Hippocampal formation (tissue), 2 donors: ENCODE data around the gene CLASRP.
"Not testable (repeated sequence)": the region's sequence is repeated elsewhere in the genome, so short reads cannot be mapped to it uniquely, and the experiment has no call there.

ENCODE experiments used
- DNase-seq, 2 donors: peaks; one replicate each; lab custom pipeline; 2025; lab: John Stamatoyannopoulos, UW

CLASRP gene

GRCh38 chr19:45038931-45039893 is at the start of gene CLASRP:
CLASRP (plus strand) TSS chr19:45039045; CDS start chr19:45040213, 1,168 bp downstream.
- peak; percentile 79 to 90 for DNase-seq

GRCh38 chr19:44990459-44990858 is 48.4 kb upstream of the CLASRP start:
- no peak for DNase-seq

GRCh38 chr19:44990966-44991365 is 47.9 kb upstream of the CLASRP start:
- DNase-seq: no peak

GRCh38 chr19:44992336-44993163 is 46.3 kb upstream of the CLASRP start:
- DNase-seq: no peak

GRCh38 chr19:44993526-44993925 is 45.3 kb upstream of the CLASRP start:
- no peak for DNase-seq

GRCh38 chr19:44993926-44994537 is 44.8 kb upstream of the CLASRP start:
- no peak for DNase-seq

GRCh38 chr19:44998025-44998424 is 40.8 kb upstream of the CLASRP start:
- DNase-seq: no peak

GRCh38 chr19:44999131-44999925 is 39.5 kb upstream of the CLASRP start:
- not testable (repeated sequence) for DNase-seq

- not testable (repeated sequence) for DNase-seq
Observed at GRCh38 chr19:45000665-45001064, 38.2 kb upstream of the CLASRP start.

- peak; percentile 37 to 87 for DNase-seq
Observed at GRCh38 chr19:45001087-45001739, 37.6 kb upstream of the CLASRP start, which contains the start of gene RELB. RELB (plus strand) TSS chr19:45001464; CDS start chr19:45001580, 116 bp downstream.

GRCh38 chr19:45003485-45003884 is 35.4 kb upstream of the CLASRP start:
- DNase-seq: no peak

- DNase-seq: no peak
Observed at GRCh38 chr19:45005787-45006186, 33.1 kb upstream of the CLASRP start.

GRCh38 chr19:45008552-45008951 is 30.3 kb upstream of the CLASRP start:
- DNase-seq: no peak

GRCh38 chr19:45009625-45010255 is 29.1 kb upstream of the CLASRP start:
- DNase-seq: no peak

GRCh38 chr19:45010306-45010705 is 28.5 kb upstream of the CLASRP start:
- DNase-seq: no peak

GRCh38 chr19:45011959-45012358 is 26.9 kb upstream of the CLASRP start:
- DNase-seq: no peak

GRCh38 chr19:45016388-45017314 is 22.2 kb upstream of the CLASRP start:
- peak; percentile 72 to 79 for DNase-seq

- DNase-seq: no peak
Observed at GRCh38 chr19:45019187-45019586, 19.7 kb upstream of the CLASRP start.

GRCh38 chr19:45020071-45020470 is 18.8 kb upstream of the CLASRP start:
- DNase-seq: no peak
